ENCODE data around the gene SNORC. TPM values are rescaled to one million over a fixed set of nuclear protein-coding genes. Genes with fewer than 3 reads are reported as not detected.

SNORC gene
- total and polyA plus RNA-seq, 2 of the 4 experiments (the other 2 are of a cell fraction): under 0.01 to 0.67 TPM

DNA sequence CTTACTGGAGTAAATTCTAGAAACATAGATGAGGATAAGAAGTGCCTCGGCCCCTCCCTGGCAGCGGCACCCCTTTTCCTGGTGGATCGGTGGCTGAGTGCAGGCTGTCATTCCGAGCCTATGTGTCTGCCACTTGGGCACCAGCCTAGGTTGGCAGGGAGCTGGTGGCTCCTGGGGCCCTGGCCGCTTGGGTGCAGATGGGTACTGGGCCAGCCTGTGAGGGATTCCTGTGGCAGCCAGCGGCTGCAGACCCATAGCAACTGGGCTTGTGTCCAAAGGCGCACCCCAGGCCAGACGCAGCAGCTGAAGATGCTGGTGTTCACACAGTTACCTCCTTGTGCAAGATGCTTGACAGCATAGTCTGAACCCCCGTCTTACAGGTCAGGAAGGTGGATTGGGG is 2.8 kb downstream of the SNORC start:
- Histone ChIP-seq H3K14ac (replicated peaks; ENCODE audit: low read depth, low read length) (no peak overlapping the region), H3K4me2 (ENCODE audit: low read depth, low read length) (no peak overlapping the region), H3K27ac (ENCODE audit: insufficient read depth, low read length) (no peak overlapping the region), H2BK15ac (ENCODE audit: low read depth, low read length) (no peak overlapping the region), H3K36me3 (ENCODE audit: control insufficient read depth, insufficient read depth, low read length) (no peaks in the 10 kb centered on the region), H3K27me3 (ENCODE audit: control insufficient read depth, insufficient read depth, low read length) (peaks cover 18% of the 10 kb centered on the region), H2AK5ac (ENCODE audit: low read depth, low read length) (no peak overlapping the region), H2BK5ac (ENCODE audit: low read depth, low read length, poor library complexity, severe bottlenecking) (no peak overlapping the region), H3K9me1 (ENCODE audit: insufficient read depth, low read length) (no peaks in the 10 kb centered on the region), H3K56ac (ENCODE audit: extremely low read depth, insufficient read depth, low read length) (no peak overlapping the region), H2AK9ac (replicated peaks; ENCODE audit: low read depth, low read length, poor library complexity) (no peak overlapping the region), H4K91ac (ENCODE audit: insufficient read depth, low read depth, low read length) (no peak overlapping the region), H3K23ac (ENCODE audit: low read depth, low read length) (no peak overlapping the region), H2BK120ac (ENCODE audit: low read depth, low read length) (no peak overlapping the region), H3K9me3 (ENCODE audit: control insufficient read depth, insufficient read depth, low read length) (no peaks in the 10 kb centered on the region), H3K79me1 (ENCODE audit: low read depth in 1 of 2, low read length in 2 of 2) (no peaks in the 10 kb centered on the region), H4K5ac (ENCODE audit: low read depth, low read length) (no peak overlapping the region), H3K4me1 (ENCODE audit: control insufficient read depth, insufficient read depth, low read length) (peaks cover 1% of the 10 kb centered on the region; the same call in 1 of the 2 replicates), H2AFZ (replicated peaks; ENCODE audit: low read length, poor library complexity) (no peak overlapping the region), H3K4ac (ENCODE audit: low read depth, low read length) (no peak overlapping the region), H3K4me3 (ENCODE audit: insufficient read depth, low read depth, low read length) (no peak overlapping the region), H3K18ac (ENCODE audit: low read depth, low read length) (no peak overlapping the region), H2BK20ac (ENCODE audit: low read depth, low read length) (no peak overlapping the region), H4K20me1 (ENCODE audit: insufficient read depth, low read length) (no peaks in the 10 kb centered on the region; the same call in 1 of the 2 replicates), H4K8ac (ENCODE audit: low read depth in 2 of 2, low read length in 2 of 2) (no peak overlapping the region), H3K9ac (ENCODE audit: low read depth, low read length) (no peak overlapping the region)
- DNase-seq (no peak), ATAC-seq (ENCODE audit: low read depth) (no peak)
- intact Hi-C loops (cut with micrococcal nuclease): no loop called here
- 88% methylated on average over 4 of the region's 9 CpGs; no CpG with 5 or more reads in 1 of the 2 experiments for WGBS, 2 experiments (ENCODE audit: extremely low coverage in 2 of 2, insufficient read length in 1 of 2)
- in situ Hi-C loops (cut with MboI; ENCODE audit: low sequenced_read_pairs): no loop called here
- dilution Hi-C loops (cut with HindIII; ENCODE audit: low sequenced_read_pairs, unreplicated experiment): no loop called here
- no TSS peak for BruUV-seq (replicated peaks)
- POLR2A ChIA-PET (ENCODE audit: unreplicated experiment): no interaction called here
- TF ChIP-seq, protein P1, sequence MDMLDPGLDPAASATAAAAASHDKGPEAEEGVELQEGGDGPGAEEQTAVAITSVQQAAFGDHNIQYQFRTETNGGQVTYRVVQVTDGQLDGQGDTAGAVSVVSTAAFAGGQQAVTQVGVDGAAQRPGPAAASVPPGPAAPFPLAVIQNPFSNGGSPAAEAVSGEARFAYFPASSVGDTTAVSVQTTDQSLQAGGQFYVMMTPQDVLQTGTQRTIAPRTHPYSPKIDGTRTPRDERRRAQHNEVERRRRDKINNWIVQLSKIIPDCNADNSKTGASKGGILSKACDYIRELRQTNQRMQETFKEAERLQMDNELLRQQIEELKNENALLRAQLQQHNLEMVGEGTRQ (IDR thresholded peaks at IDR 0.05; ENCODE audit: low read depth, low read length): no peak
- no peak for TF ChIP-seq FOS (IDR thresholded peaks at IDR 0.05; ENCODE audit: low read depth, low read length)
- TF ChIP-seq NFE2L2 (IDR thresholded peaks at IDR 0.05; ENCODE audit: low read depth, low read length): no peak
- no peak for TF ChIP-seq RAD21 (IDR thresholded peaks at IDR 0.05; ENCODE audit: low read length)
- no peak for TF ChIP-seq RCOR1 (IDR thresholded peaks at IDR 0.05; ENCODE audit: insufficient replicate concordance, low read length)
- TF ChIP-seq, protein P2, sequence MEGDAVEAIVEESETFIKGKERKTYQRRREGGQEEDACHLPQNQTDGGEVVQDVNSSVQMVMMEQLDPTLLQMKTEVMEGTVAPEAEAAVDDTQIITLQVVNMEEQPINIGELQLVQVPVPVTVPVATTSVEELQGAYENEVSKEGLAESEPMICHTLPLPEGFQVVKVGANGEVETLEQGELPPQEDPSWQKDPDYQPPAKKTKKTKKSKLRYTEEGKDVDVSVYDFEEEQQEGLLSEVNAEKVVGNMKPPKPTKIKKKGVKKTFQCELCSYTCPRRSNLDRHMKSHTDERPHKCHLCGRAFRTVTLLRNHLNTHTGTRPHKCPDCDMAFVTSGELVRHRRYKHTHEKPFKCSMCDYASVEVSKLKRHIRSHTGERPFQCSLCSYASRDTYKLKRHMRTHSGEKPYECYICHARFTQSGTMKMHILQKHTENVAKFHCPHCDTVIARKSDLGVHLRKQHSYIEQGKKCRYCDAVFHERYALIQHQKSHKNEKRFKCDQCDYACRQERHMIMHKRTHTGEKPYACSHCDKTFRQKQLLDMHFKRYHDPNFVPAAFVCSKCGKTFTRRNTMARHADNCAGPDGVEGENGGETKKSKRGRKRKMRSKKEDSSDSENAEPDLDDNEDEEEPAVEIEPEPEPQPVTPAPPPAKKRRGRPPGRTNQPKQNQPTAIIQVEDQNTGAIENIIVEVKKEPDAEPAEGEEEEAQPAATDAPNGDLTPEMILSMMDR (conservative IDR thresholded peaks at IDR 0.05; ENCODE audit: low read depth, low read length): no peak
- TF ChIP-seq POLR2A (IDR thresholded peaks at IDR 0.05; ENCODE audit: low read depth, low read length): no peak
- TF ChIP-seq SMC3 (IDR thresholded peaks at IDR 0.05; ENCODE audit: low read depth, low read length): no peak
- no peak for TF ChIP-seq BHLHE40 (IDR thresholded peaks at IDR 0.05; ENCODE audit: low read depth, low read length)
- no peak for TF ChIP-seq CEBPB (IDR thresholded peaks at IDR 0.05; ENCODE audit: low read depth, low read length)
- CTCF ChIA-PET: no interaction called here
